ENCODE results near the gene CABP7.

DNA sequence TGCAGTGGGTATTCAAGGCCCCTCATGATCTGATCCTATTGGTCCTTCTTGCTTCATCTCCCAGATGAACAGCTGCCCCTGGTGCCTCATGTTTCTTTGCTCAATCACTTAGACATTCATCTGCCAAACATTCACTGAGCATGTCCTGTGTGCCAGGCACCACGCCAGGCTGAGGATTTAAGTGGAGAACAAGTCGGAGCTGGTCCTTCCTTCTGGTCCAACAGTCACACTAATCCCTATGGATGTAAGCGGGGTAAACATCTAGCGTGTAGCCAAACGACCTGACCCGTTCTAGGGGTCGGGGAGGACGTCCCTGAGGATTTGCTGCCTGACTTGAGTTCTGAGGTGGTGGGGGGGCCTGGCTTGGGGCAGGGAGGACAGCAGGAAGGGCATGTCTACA, 25.1 kb downstream of the CABP7 start:
- no peak for TF ChIP-seq SP1 (IDR thresholded peaks at IDR 0.05; ENCODE audit: low read depth)
- no peak for TF ChIP-seq ZNF274 (IDR thresholded peaks at IDR 0.05; ENCODE audit: low read depth, low read length)
- TF ChIP-seq, protein P1, sequence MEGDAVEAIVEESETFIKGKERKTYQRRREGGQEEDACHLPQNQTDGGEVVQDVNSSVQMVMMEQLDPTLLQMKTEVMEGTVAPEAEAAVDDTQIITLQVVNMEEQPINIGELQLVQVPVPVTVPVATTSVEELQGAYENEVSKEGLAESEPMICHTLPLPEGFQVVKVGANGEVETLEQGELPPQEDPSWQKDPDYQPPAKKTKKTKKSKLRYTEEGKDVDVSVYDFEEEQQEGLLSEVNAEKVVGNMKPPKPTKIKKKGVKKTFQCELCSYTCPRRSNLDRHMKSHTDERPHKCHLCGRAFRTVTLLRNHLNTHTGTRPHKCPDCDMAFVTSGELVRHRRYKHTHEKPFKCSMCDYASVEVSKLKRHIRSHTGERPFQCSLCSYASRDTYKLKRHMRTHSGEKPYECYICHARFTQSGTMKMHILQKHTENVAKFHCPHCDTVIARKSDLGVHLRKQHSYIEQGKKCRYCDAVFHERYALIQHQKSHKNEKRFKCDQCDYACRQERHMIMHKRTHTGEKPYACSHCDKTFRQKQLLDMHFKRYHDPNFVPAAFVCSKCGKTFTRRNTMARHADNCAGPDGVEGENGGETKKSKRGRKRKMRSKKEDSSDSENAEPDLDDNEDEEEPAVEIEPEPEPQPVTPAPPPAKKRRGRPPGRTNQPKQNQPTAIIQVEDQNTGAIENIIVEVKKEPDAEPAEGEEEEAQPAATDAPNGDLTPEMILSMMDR (IDR thresholded peaks at IDR 0.05 in 2 of 3, conservative IDR thresholded peaks at IDR 0.05 in 1 of 3; ENCODE audit: borderline replicate concordance in 1 of 3, insufficient read depth in 1 of 3, low read depth in 2 of 3, low read length in 2 of 3) = no peak
- TF ChIP-seq EZH2 (IDR thresholded peaks at IDR 0.05) = no peak
- no peak for TF ChIP-seq EZH2phosphoT487 (IDR thresholded peaks at IDR 0.05; ENCODE audit: borderline replicate concordance)
- no peak for TF ChIP-seq FOSL1 (IDR thresholded peaks at IDR 0.05; ENCODE audit: low read depth)
- no peak for TF ChIP-seq SIN3A (IDR thresholded peaks at IDR 0.05; ENCODE audit: low read depth)
- TF ChIP-seq POLR2AphosphoS5 (IDR thresholded peaks at IDR 0.05; ENCODE audit: low read depth, low read length) = no peak
- TF ChIP-seq POLR2A (IDR thresholded peaks at IDR 0.05; ENCODE audit: borderline replicate concordance, extremely low read depth, insufficient read depth, insufficient read length) = no peak
- no peak for TF ChIP-seq YY1 (IDR thresholded peaks at IDR 0.05; ENCODE audit: extremely low read depth, insufficient replicate concordance, low read depth, low read length)
- no peak for TF ChIP-seq ELF1 (IDR thresholded peaks at IDR 0.05; ENCODE audit: borderline replicate concordance, low read depth)
